ENCODE data around the gene C8A.

GRCh38 chr1:56915960-56916359, 61.4 kb downstream of the C8A start:
- TF ChIP-seq CTCF (conservative IDR thresholded peaks at IDR 0.05 in 1 of 2, IDR thresholded peaks at IDR 0.05 in 1 of 2; ENCODE audit: low read depth in 1 of 2, low read length in 2 of 2) = no peak
- TF ChIP-seq EZH2 (IDR thresholded peaks at IDR 0.05; ENCODE audit: low read length, missing control alignments) = no peak

All from fibroblast of lung (primary cell).